Muscle of leg (tissue), 11 donors: ENCODE measurements around the gene PPP4R4. TPM values are rescaled to one million over a fixed set of nuclear protein-coding genes. Genes with fewer than 3 reads are reported as not detected.
"Not testable (repeated sequence)": the region's sequence is repeated elsewhere in the genome, so short reads cannot be mapped to it uniquely, and the experiment has no call there.

Experiments
- DNase-seq: peaks from one replicate; pipeline ENCODE4 v3.0.0; 2013
- H3K27ac ChIP-seq: one replicate; pipeline ENCODE4 v1.5.1; 2013; ENCODE audit warnings: mild to moderate bottlenecking, low read length, control low read depth
- H3K27me3 ChIP-seq: one replicate; pipeline ENCODE4 v1.6.1; 2013; ENCODE audit warnings: low read length; ENCODE audit not compliant: control insufficient read depth, insufficient read depth
- H3K36me3 ChIP-seq: one replicate; pipeline ENCODE4 v1.6.1; 2013; ENCODE audit warnings: low read length; ENCODE audit not compliant: control insufficient read depth, insufficient read depth
- H3K4me1 ChIP-seq: one replicate; pipeline ENCODE4 v1.6.1; 2013; ENCODE audit warnings: low read length; ENCODE audit not compliant: control insufficient read depth, insufficient read depth
- H3K4me3 ChIP-seq: one replicate; pipeline ENCODE4 v1.5.1; 2013; ENCODE audit warnings: low read length, control low read depth
- H3K9me3 ChIP-seq: replicated peaks from 2 replicates; pipeline ENCODE4 v1.6.1; 2013; ENCODE audit warnings: low read depth, low read length; ENCODE audit not compliant: control insufficient read depth
- WGBS: methylation state at CpG from one replicate; pipeline ENCODE4 v1.1.5; 2013; ENCODE audit warnings: missing lambda C conversion rate; ENCODE audit not compliant: insufficient coverage; 5-methylcytosine and 5-hydroxymethylcytosine counted together
- polyA plus RNA-seq, 8 donors: library from polyadenylated mRNA; unstranded; fragments of 120-200 nt; gene quantifications; one replicate each; pipeline versions ENCODE4 v1.2.1 to v1.2.3, GENCODE V29; 2013; ENCODE audit warnings: inconsistent platforms in 1 of 8, low replicate concordance in 1 of 8; ENCODE audit not compliant: insufficient read length in 8 of 8, insufficient read depth in 1 of 8
- total RNA-seq: library from RNA; stranded (reverse); fragments of 120-200 nt; gene quantifications from one replicate; pipeline ENCODE4 v1.2.4, GENCODE V29; 2013

Gene PPP4R4
- total and polyA plus RNA-seq, 9 donors, result 0.08 to 0.16 (median 0.09) TPM

DNA sequence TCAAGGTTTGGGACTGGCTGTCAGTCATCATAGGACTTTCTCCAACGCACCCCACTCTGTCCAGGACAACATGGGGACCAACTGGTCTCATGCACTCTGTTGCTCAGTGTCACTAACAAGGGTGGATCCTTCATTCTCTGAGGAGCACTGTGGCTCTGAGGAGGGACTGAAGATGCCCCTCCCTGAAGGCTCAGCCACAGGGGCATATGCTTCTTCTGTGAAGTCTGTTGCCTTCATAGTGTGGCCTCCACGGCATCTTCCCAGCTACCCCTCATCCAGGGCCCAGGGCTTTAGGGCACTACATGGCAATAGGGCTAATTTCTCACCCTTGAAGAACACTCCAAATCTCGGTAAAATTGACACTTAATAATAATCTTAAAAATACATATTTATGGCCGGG is 30.4 kb upstream of the PPP4R4 start:
- H3K4me1 ChIP-seq, result no peaks in the 10 kb centered on the region
- H3K4me3 ChIP-seq, result no peak overlapping the region
- H3K27ac ChIP-seq, result no peak overlapping the region
- 86% methylated on average over 2 of the region's 4 CpGs for WGBS
- peaks cover 2% of the 10 kb centered on the region for H3K27me3 ChIP-seq
- no peaks in the 10 kb centered on the region for H3K36me3 ChIP-seq
- H3K9me3 ChIP-seq, result no peaks in the 10 kb centered on the region
- DNase-seq, result no peak

GRCh38 chr14:94144765-94145164 is 29.4 kb upstream of the PPP4R4 start:
- no peaks in the 10 kb centered on the region for H3K9me3 ChIP-seq
- no peaks in the 10 kb centered on the region for H3K36me3 ChIP-seq
- no peak overlapping the region for H3K27ac ChIP-seq
- no peak for DNase-seq
- H3K27me3 ChIP-seq, result peaks cover 2% of the 10 kb centered on the region
- H3K4me1 ChIP-seq, result no peaks in the 10 kb centered on the region
- H3K4me3 ChIP-seq, result no peak overlapping the region
- 86% methylated on average over 1 of the region's 1 CpG for whole genome bisulfite sequencing

DNA sequence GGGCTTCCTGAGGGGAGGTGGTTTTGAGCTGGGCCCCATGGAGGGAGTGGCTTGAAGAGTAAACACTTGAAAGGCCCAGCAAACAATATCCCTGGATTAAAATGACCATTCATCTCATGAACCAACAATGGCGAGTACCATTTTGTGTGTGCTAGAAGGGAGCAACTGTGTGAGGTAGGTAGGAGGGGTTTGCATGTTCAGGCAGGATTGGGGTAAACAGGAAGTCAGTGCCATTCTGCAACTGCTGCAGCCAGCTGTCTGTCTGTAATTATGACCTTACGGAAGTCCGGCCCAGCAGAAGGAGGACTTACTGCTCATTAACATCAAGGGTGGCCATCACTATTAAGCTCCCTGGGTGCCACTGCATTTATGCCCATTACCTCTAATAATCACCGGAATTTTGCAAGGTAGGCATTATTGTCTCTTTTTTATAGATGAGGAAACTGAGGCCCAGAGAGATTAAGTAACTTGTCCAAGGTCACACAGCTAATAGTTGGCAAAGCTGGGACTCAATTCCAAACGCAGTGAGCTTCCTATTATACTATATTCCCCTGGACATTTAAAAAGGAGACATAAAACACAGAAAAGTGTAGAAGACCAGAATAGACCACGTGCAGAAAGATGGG is 28.1 kb upstream of the PPP4R4 start:
- Histone ChIP-seq H3K4me1 (no peaks in the 10 kb centered on the region), H3K27ac (no peak overlapping the region), H3K4me3 (no peak overlapping the region), H3K36me3 (no peaks in the 10 kb centered on the region), H3K27me3 (no peaks in the 10 kb centered on the region), H3K9me3 (no peaks in the 10 kb centered on the region)
- 40% methylated on average over 1 of the region's 6 CpGs for WGBS
- DNase-seq, result no peak

GRCh38 chr14:94152676-94153075 is 21.4 kb upstream of the PPP4R4 start:
- Histone ChIP-seq H3K27me3 (peaks cover 5% of the 10 kb centered on the region), H3K4me3 (no peak overlapping the region), H3K27ac (no peak overlapping the region), H3K4me1 (no peaks in the 10 kb centered on the region), H3K9me3 (no peaks in the 10 kb centered on the region), H3K36me3 (no peaks in the 10 kb centered on the region)
- DNase-seq, result no peak
- no CpG with 5 or more reads among the region's 1 CpG for WGBS

- Histone ChIP-seq H3K27ac (no peak overlapping the region), H3K27me3 (peaks cover 5% of the 10 kb centered on the region), H3K4me3 (no peak overlapping the region), H3K36me3 (no peaks in the 10 kb centered on the region), H3K4me1 (no peaks in the 10 kb centered on the region), H3K9me3 (no peaks in the 10 kb centered on the region)
- no peak for DNase-seq
- WGBS, result 68% methylated on average over 4 of the region's 6 CpGs
Measured at GRCh38 chr14:94153750-94154342, 20.3 kb upstream of the PPP4R4 start.

DNA sequence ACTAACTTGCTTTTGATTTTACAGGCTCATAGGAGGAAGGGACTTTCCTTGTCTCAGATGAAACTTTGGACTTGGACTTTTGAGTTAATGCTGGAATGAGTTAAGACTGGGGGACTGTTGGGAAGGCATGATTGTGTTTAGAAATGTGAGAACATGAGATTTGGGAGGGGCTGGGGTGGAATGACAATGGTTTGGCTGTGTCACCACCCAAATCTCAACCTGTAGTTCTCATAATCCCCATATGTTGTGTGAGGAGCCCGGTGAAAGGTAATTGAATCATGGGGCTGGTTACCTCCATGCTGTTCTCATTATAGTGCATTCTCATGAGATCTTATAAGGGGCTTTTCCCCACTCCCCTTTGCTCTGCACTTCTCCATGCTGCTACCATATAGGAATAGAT is 18.0 kb upstream of the PPP4R4 start:
- not testable (repeated sequence) for H3K27me3 ChIP-seq, H3K4me1 ChIP-seq, H3K36me3 ChIP-seq, DNase-seq, H3K9me3 ChIP-seq, H3K4me3 ChIP-seq, H3K27ac ChIP-seq
- WGBS, result no CpG with 5 or more reads among the region's 1 CpG

DNA sequence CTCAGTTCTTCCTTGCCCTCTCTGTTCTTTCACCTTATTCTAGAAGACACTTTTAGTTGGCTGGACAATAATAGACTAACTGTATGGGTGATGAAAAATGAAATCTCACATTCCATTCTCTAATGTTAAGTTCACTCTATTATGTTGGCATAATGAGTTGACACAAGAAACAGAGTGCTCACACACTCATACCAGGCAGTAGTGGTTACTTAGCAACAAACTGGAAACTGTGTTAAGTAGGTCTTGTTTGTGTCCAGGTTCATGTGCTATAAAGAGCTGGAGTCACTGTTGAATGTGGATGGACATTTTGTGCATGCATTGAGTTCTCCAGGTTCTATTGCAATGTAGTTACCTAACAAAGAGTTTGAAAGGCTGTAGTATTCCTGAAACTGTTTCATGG is 16.9 kb upstream of the PPP4R4 start:
- Histone ChIP-seq H3K27me3 (peaks cover 2% of the 10 kb centered on the region), H3K36me3 (no peaks in the 10 kb centered on the region), H3K9me3 (no peaks in the 10 kb centered on the region), H3K4me3 (no peak overlapping the region), H3K4me1 (peaks cover under 1% of the 10 kb centered on the region), H3K27ac (no peak overlapping the region)
- DNase-seq, result no peak

- Histone ChIP-seq H3K27me3 (peaks cover 2% of the 10 kb centered on the region), H3K36me3 (no peaks in the 10 kb centered on the region), H3K4me3 (no peak overlapping the region), H3K9me3 (no peaks in the 10 kb centered on the region), H3K27ac (no peak overlapping the region), H3K4me1 (peaks cover 2% of the 10 kb centered on the region)
- no peak for DNase-seq
- WGBS, result 75% methylated on average over 3 of the region's 10 CpGs
Measured at GRCh38 chr14:94158239-94158883, 15.8 kb upstream of the PPP4R4 start.

DNA sequence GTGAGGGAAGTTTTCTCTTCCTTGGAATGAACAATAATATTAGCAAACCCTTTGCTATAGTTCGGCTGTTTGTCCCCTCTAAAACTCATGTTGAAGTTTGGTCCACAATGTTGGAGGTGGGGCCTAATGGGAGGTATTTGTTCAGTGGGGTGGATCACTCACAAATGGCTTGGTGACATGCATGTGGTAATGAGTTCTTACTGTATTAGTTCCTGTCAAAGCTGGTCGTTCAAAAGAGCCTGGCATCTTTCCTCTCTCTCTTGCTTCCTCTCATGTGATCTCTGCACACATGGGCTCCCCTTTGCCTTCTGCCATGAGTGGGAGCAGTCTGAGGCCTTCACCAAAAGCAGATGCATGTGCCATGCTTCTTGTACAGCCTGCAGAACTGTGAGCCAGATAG is 13.1 kb upstream of the PPP4R4 start:
- DNase-seq, result no peak
- no peak overlapping the region for H3K27ac ChIP-seq
- no peaks in the 10 kb centered on the region for H3K36me3 ChIP-seq
- peaks cover 12% of the 10 kb centered on the region for H3K4me1 ChIP-seq
- WGBS, result 0% methylated on average over 1 of the region's 2 CpGs
- no peaks in the 10 kb centered on the region for H3K9me3 ChIP-seq
- H3K4me3 ChIP-seq, result no peak overlapping the region
- peaks cover 14% of the 10 kb centered on the region for H3K27me3 ChIP-seq

- DNase-seq, result peak; percentile 27
- H3K27me3 ChIP-seq, result peaks cover 11% of the 10 kb centered on the region
- peaks cover 12% of the 10 kb centered on the region for H3K4me1 ChIP-seq
- H3K27ac ChIP-seq, result no peak overlapping the region
- WGBS, result no CpG with 5 or more reads among the region's 2 CpGs
- no peaks in the 10 kb centered on the region for H3K36me3 ChIP-seq
- no peak overlapping the region for H3K4me3 ChIP-seq
- H3K9me3 ChIP-seq, result no peaks in the 10 kb centered on the region
Measured at GRCh38 chr14:94161981-94162380, 12.1 kb upstream of the PPP4R4 start.
